Neural cell (in vitro differentiated cells): Measurements from ENCODE around the gene GCNT2. TPM values are rescaled to one million over a fixed set of nuclear protein-coding genes. Genes with fewer than 3 reads are reported as not detected.

Experiments
- H2AFZ ChIP-seq: fragments of 200-600, 300-800 bp; sonication (generic), shearing (Covaris generic); 2 replicates; pipeline ENCODE4 v1.6.0; 2014; ENCODE audit warnings: low read depth, mild to moderate bottlenecking, antibody characterized with exemption, low read length, moderate library complexity
- H3F3A ChIP-seq: fragments of 200-600 bp; shearing (Covaris generic); 2 replicates; pipeline ENCODE4 v1.6.1; 2016; ENCODE audit warnings: mild to moderate bottlenecking, moderate library complexity, mixed read lengths, antibody characterized with exemption, low read length; ENCODE audit not compliant: insufficient read depth, poor library complexity, severe bottlenecking
- H3K27ac ChIP-seq: fragments of 200-600, 300-800 bp; sonication (generic), shearing (Covaris generic); 2 replicates; pipeline ENCODE4 v1.5.1; 2014; ENCODE audit warnings: mild to moderate bottlenecking, low read length, moderate library complexity
- H3K27me3 ChIP-seq: fragments of 300-800, 200-600 bp; sonication (generic), shearing (Covaris generic); 2 replicates; pipeline ENCODE4 v1.6.0; 2014; ENCODE audit warnings: mild to moderate bottlenecking, low read depth, low read length, moderate library complexity; ENCODE audit not compliant: insufficient read depth
- H3K36me3 ChIP-seq: fragments of 300-800, 200-600 bp; sonication (generic), shearing (Covaris generic); 2 replicates; pipeline ENCODE4 v1.5.1; 2014; ENCODE audit warnings: mild to moderate bottlenecking, antibody characterized with exemption, low read length, moderate library complexity; ENCODE audit not compliant: insufficient read depth
- H3K4me2 ChIP-seq: fragments of 300-800, 200-600 bp; sonication (generic), shearing (Covaris generic); 2 replicates; pipeline ENCODE4 v1.6.0; 2014; ENCODE audit warnings: mild to moderate bottlenecking, low read length
- H3K4me3 ChIP-seq: fragments of 300-800, 200-600 bp; sonication (generic), shearing (Covaris generic); 2 replicates; pipeline ENCODE4 v1.5.1; 2014; ENCODE audit warnings: mild to moderate bottlenecking, low read length, moderate library complexity
- H3K79me2 ChIP-seq: fragments of 200-600 bp; shearing (Covaris generic); replicated peaks from 2 replicates; pipeline ENCODE4 v1.6.0; 2014; ENCODE audit warnings: mild to moderate bottlenecking, low read length, moderate library complexity; ENCODE audit not compliant: insufficient read depth
- H3K9ac ChIP-seq: fragments of 300-800, 200-600 bp; sonication (generic), shearing (Covaris generic); 2 replicates; pipeline ENCODE4 v1.6.1; 2016; ENCODE audit warnings: mild to moderate bottlenecking, low read length, mixed read lengths
- H3K9me2 ChIP-seq: fragments of 200-600 bp; shearing (Covaris generic); 2 replicates; pipeline ENCODE4 v1.6.1; 2016; ENCODE audit warnings: mild to moderate bottlenecking, low read length, mixed read lengths; ENCODE audit not compliant: insufficient read depth
- H3K9me3 ChIP-seq: fragments of 200-600, 300-800 bp; sonication (generic), shearing (Covaris generic); 2 replicates; pipeline ENCODE4 v1.6.1; 2016; ENCODE audit warnings: mild to moderate bottlenecking, mixed run types, low read length, moderate library complexity, mixed read lengths
- H4K20me1 ChIP-seq: fragments of 200-600 bp; shearing (Covaris generic); 2 replicates; pipeline ENCODE4 v1.6.1; 2016; ENCODE audit warnings: mild to moderate bottlenecking, mixed run types; ENCODE audit not compliant: insufficient read depth
- EP300 ChIP-seq: fragments of 450-650 bp; conservative IDR thresholded peaks from 2 replicates; pipeline ENCODE4 v1.6.1; 2014; ENCODE audit warnings: antibody characterized with exemption, mild to moderate bottlenecking, moderate library complexity; ENCODE audit not compliant: poor library complexity, severe bottlenecking
- EZH2 ChIP-seq: fragments of 200-600, 300-800 bp; shearing (Covaris generic), sonication (generic); IDR thresholded peaks from 2 replicates; pipeline ENCODE4 v1.6.1; 2014; ENCODE audit warnings: antibody characterized with exemption, low read length, borderline replicate concordance, mild to moderate bottlenecking; ENCODE audit not compliant: insufficient read depth, poor library complexity, severe bottlenecking
- MXI1 ChIP-seq: fragments of 450-650 bp; conservative IDR thresholded peaks from 2 replicates; pipeline ENCODE4 v1.6.1; 2014; ENCODE audit warnings: antibody characterized with exemption, mild to moderate bottlenecking; ENCODE audit not compliant: poor library complexity, severe bottlenecking
- POLR2AphosphoS5 ChIP-seq: IDR thresholded peaks from 2 replicates; pipeline ENCODE4 v1.6.1; 2012
- RAD21 ChIP-seq: fragments of 450-650 bp; conservative IDR thresholded peaks from 2 replicates; pipeline ENCODE4 v1.6.1; 2014; ENCODE audit warnings: antibody characterized with exemption, mild to moderate bottlenecking, moderate library complexity
- SMC3 ChIP-seq: fragments of 450-650 bp; conservative IDR thresholded peaks from 2 replicates; pipeline ENCODE4 v1.6.1; 2014; ENCODE audit warnings: antibody characterized with exemption, mild to moderate bottlenecking, moderate library complexity; ENCODE audit not compliant: poor library complexity
- TAF1 ChIP-seq: IDR thresholded peaks from 2 replicates; pipeline ENCODE4 v1.6.1; 2012; ENCODE audit warnings: low read depth
- polyA plus RNA-seq: library from polyadenylated mRNA; depleted of rRNA; stranded (reverse); fragments of >200 nt; gene quantifications from 2 replicates; pipeline ENCODE4 v1.2.3, GENCODE V29; 2014
- TF ChIP-seq, protein P1 (sequence below): IDR thresholded peaks from 2 replicates; pipeline ENCODE4 v1.6.1; 2012; ENCODE audit warnings: borderline replicate concordance
- TF ChIP-seq, protein P2 (sequence below): fragments of 450-650 bp; IDR thresholded peaks from 2 replicates; pipeline ENCODE4 v1.5.1; 2014; ENCODE audit warnings: antibody characterized with exemption, mild to moderate bottlenecking, moderate library complexity; ENCODE audit not compliant: poor library complexity, severe bottlenecking

GCNT2 gene
- polyA plus RNA-seq, 1 donor from 2014 or later, result 9.4 TPM

DNA sequence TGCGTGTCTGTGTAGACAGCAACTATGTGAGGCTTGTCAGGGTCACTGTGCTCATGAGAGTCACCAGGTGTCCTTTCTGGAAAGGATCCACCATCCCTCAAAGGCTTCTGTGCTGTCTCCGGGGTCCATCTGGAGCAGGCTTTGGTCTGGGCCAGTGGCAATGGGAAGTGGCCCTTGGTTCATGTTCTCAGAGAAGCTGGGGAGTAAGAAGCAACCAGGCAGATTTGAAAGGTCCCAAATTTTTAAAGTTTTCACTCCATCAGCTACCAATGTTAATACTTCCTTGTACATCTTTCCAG lies 68.2 kb downstream of the GCNT2 start:
- Histone ChIP-seq H3K9me2 (no peaks in the 10 kb centered on the region), H3F3A (no peaks in the 10 kb centered on the region), H3K27ac (no peak overlapping the region), H3K79me2 (no peaks in the 10 kb centered on the region), H4K20me1 (no peaks in the 10 kb centered on the region), H3K4me2 (no peak overlapping the region), H3K4me3 (no peak overlapping the region), H2AFZ (no peak overlapping the region), H3K36me3 (no peaks in the 10 kb centered on the region), H3K9me3 (no peaks in the 10 kb centered on the region), H3K27me3 (no peaks in the 10 kb centered on the region), H3K9ac (no peak overlapping the region)
- TF ChIP-seq MXI1 (no peak), RAD21 (no peak), EP300 (no peak), SMC3 (no peak), EZH2 (no peak), TAF1 (no peak), POLR2AphosphoS5 (no peak)
- TF ChIP-seq, protein P1, sequence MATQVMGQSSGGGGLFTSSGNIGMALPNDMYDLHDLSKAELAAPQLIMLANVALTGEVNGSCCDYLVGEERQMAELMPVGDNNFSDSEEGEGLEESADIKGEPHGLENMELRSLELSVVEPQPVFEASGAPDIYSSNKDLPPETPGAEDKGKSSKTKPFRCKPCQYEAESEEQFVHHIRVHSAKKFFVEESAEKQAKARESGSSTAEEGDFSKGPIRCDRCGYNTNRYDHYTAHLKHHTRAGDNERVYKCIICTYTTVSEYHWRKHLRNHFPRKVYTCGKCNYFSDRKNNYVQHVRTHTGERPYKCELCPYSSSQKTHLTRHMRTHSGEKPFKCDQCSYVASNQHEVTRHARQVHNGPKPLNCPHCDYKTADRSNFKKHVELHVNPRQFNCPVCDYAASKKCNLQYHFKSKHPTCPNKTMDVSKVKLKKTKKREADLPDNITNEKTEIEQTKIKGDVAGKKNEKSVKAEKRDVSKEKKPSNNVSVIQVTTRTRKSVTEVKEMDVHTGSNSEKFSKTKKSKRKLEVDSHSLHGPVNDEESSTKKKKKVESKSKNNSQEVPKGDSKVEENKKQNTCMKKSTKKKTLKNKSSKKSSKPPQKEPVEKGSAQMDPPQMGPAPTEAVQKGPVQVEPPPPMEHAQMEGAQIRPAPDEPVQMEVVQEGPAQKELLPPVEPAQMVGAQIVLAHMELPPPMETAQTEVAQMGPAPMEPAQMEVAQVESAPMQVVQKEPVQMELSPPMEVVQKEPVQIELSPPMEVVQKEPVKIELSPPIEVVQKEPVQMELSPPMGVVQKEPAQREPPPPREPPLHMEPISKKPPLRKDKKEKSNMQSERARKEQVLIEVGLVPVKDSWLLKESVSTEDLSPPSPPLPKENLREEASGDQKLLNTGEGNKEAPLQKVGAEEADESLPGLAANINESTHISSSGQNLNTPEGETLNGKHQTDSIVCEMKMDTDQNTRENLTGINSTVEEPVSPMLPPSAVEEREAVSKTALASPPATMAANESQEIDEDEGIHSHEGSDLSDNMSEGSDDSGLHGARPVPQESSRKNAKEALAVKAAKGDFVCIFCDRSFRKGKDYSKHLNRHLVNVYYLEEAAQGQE, result no peak
- TF ChIP-seq, protein P2, sequence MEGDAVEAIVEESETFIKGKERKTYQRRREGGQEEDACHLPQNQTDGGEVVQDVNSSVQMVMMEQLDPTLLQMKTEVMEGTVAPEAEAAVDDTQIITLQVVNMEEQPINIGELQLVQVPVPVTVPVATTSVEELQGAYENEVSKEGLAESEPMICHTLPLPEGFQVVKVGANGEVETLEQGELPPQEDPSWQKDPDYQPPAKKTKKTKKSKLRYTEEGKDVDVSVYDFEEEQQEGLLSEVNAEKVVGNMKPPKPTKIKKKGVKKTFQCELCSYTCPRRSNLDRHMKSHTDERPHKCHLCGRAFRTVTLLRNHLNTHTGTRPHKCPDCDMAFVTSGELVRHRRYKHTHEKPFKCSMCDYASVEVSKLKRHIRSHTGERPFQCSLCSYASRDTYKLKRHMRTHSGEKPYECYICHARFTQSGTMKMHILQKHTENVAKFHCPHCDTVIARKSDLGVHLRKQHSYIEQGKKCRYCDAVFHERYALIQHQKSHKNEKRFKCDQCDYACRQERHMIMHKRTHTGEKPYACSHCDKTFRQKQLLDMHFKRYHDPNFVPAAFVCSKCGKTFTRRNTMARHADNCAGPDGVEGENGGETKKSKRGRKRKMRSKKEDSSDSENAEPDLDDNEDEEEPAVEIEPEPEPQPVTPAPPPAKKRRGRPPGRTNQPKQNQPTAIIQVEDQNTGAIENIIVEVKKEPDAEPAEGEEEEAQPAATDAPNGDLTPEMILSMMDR, result no peak

DNA sequence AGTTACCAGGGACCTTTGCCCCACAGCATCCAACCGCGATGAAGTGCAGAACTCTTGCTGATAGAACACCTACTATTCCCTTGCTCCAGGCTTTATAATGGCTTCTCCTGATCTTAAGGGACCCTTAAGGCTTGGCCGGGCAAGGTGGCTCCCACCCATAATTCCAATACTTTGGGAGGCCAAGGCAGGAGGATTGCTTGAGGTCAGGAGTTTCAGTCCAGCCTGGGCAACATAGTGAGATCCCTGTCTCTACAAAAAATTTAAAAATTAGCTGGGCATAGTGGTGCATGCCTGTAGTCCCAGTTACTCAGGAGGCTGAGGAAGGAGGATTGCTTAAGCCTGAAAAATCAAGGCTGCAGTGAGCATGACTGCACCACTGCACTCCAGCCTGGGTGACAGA lies 68.8 kb downstream of the GCNT2 start:
- Histone ChIP-seq H3K79me2 (no peaks in the 10 kb centered on the region), H3K9me3 (no peaks in the 10 kb centered on the region), H3F3A (no peaks in the 10 kb centered on the region), H3K36me3 (no peaks in the 10 kb centered on the region), H2AFZ (no peak overlapping the region), H3K27ac (no peak overlapping the region), H3K27me3 (no peaks in the 10 kb centered on the region), H3K9me2 (no peaks in the 10 kb centered on the region), H3K9ac (no peak overlapping the region), H4K20me1 (no peaks in the 10 kb centered on the region), H3K4me2 (no peak overlapping the region), H3K4me3 (no peak overlapping the region)
- TF ChIP-seq EP300 (no peak), POLR2AphosphoS5 (no peak), RAD21 (no peak), SMC3 (no peak), TAF1 (no peak), EZH2 (no peak), MXI1 (no peak)
- TF ChIP-seq, protein P2, result no peak
- TF ChIP-seq, protein P1, result no peak
